HL-60 (cell line): ENCODE data around the gene MYCN.

Experiments
- GABPA ChIP-seq: IDR thresholded peaks from 2 replicates; pipeline ENCODE4 v1.6.1; 2012; ENCODE audit warnings: low read depth
- POLR2AphosphoS5 ChIP-seq: IDR thresholded peaks from 2 replicates; pipeline ENCODE4 v1.6.1; 2012; ENCODE audit warnings: low read depth
- SPI1 ChIP-seq: IDR thresholded peaks from 2 replicates; pipeline ENCODE4 v1.6.1; 2012; ENCODE audit warnings: low read depth, mild to moderate bottlenecking, borderline replicate concordance
- TF ChIP-seq, protein P1 (sequence below): IDR thresholded peaks from one replicate; pipeline ENCODE4 v1.5.1; 2011; ENCODE audit warnings: low read length, control low read depth, inconsistent platforms; ENCODE audit not compliant: insufficient read depth
- TF ChIP-seq, protein P2 (sequence below): IDR thresholded peaks from 2 replicates; pipeline ENCODE4 v1.6.1; 2012; ENCODE audit warnings: low read depth; ENCODE audit not compliant: insufficient replicate concordance

GRCh38 chr2:15983496-15983895 is 43.1 kb downstream of the MYCN start:
- TF ChIP-seq, protein P1, sequence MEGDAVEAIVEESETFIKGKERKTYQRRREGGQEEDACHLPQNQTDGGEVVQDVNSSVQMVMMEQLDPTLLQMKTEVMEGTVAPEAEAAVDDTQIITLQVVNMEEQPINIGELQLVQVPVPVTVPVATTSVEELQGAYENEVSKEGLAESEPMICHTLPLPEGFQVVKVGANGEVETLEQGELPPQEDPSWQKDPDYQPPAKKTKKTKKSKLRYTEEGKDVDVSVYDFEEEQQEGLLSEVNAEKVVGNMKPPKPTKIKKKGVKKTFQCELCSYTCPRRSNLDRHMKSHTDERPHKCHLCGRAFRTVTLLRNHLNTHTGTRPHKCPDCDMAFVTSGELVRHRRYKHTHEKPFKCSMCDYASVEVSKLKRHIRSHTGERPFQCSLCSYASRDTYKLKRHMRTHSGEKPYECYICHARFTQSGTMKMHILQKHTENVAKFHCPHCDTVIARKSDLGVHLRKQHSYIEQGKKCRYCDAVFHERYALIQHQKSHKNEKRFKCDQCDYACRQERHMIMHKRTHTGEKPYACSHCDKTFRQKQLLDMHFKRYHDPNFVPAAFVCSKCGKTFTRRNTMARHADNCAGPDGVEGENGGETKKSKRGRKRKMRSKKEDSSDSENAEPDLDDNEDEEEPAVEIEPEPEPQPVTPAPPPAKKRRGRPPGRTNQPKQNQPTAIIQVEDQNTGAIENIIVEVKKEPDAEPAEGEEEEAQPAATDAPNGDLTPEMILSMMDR, result no peak
- TF ChIP-seq, protein P2, sequence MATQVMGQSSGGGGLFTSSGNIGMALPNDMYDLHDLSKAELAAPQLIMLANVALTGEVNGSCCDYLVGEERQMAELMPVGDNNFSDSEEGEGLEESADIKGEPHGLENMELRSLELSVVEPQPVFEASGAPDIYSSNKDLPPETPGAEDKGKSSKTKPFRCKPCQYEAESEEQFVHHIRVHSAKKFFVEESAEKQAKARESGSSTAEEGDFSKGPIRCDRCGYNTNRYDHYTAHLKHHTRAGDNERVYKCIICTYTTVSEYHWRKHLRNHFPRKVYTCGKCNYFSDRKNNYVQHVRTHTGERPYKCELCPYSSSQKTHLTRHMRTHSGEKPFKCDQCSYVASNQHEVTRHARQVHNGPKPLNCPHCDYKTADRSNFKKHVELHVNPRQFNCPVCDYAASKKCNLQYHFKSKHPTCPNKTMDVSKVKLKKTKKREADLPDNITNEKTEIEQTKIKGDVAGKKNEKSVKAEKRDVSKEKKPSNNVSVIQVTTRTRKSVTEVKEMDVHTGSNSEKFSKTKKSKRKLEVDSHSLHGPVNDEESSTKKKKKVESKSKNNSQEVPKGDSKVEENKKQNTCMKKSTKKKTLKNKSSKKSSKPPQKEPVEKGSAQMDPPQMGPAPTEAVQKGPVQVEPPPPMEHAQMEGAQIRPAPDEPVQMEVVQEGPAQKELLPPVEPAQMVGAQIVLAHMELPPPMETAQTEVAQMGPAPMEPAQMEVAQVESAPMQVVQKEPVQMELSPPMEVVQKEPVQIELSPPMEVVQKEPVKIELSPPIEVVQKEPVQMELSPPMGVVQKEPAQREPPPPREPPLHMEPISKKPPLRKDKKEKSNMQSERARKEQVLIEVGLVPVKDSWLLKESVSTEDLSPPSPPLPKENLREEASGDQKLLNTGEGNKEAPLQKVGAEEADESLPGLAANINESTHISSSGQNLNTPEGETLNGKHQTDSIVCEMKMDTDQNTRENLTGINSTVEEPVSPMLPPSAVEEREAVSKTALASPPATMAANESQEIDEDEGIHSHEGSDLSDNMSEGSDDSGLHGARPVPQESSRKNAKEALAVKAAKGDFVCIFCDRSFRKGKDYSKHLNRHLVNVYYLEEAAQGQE, result no peak
- TF ChIP-seq POLR2AphosphoS5 (no peak), GABPA (no peak), SPI1 (no peak)
